GM23338 (cell line): ENCODE measurements around the gene LTBP4. TPM values are rescaled to one million over a fixed set of nuclear protein-coding genes. Genes with fewer than 3 reads are reported as not detected.

Experiments
- ATAC-seq: fragments of 200-7000 bp; cut with Tn5 transposase; 3 replicates; pipeline ENCODE4 v1.9.1; 2020
- DNase-seq: peaks from one replicate; pipeline ENCODE4 v3.0.0-alpha.2; 2015; ENCODE audit warnings: low spot score
- H2AFZ ChIP-seq: fragments of 200-600 bp; sonication (generic); 2 replicates; pipeline ENCODE4 v1.8.0; 2016; ENCODE audit warnings: antibody characterized with exemption, mild to moderate bottlenecking, moderate library complexity
- H3F3A ChIP-seq: fragments of 200-600 bp; sonication (generic); replicated peaks from 2 replicates; pipeline ENCODE4 v1.8.0; 2017; ENCODE audit warnings: antibody characterized with exemption, mixed run types, low read depth
- H3K27ac ChIP-seq: fragments of 200-600 bp; sonication (generic); 2 replicates; pipeline ENCODE4 v1.6.1; 2016; ENCODE audit warnings: low read depth
- H3K27me3 ChIP-seq: fragments of 200-600 bp; sonication (generic); 2 replicates; pipeline ENCODE4 v1.8.0; 2016; ENCODE audit warnings: mild to moderate bottlenecking, mixed run types, moderate library complexity; ENCODE audit not compliant: insufficient read depth
- H3K36me3 ChIP-seq: fragments of 200-600 bp; sonication (generic); 2 replicates; pipeline ENCODE4 v1.8.0; 2016; ENCODE audit warnings: mild to moderate bottlenecking; ENCODE audit not compliant: insufficient read depth
- H3K4me1 ChIP-seq: fragments of 200-600 bp; sonication (generic); 2 replicates; pipeline ENCODE4 v1.8.0; 2016; ENCODE audit warnings: mild to moderate bottlenecking, moderate library complexity; ENCODE audit not compliant: insufficient read depth
- H3K4me2 ChIP-seq: fragments of 200-600 bp; sonication (generic); 2 replicates; pipeline ENCODE4 v1.7.1; 2017; ENCODE audit warnings: mixed run types
- H3K4me3 ChIP-seq: fragments of 200-600 bp; sonication (generic); 2 replicates; pipeline ENCODE4 v1.6.1; 2016; ENCODE audit warnings: mixed run types
- H3K79me2 ChIP-seq: fragments of 200-600 bp; sonication (generic); replicated peaks from 2 replicates; pipeline ENCODE4 v1.8.0; 2017; ENCODE audit warnings: mild to moderate bottlenecking; ENCODE audit not compliant: insufficient read depth
- H3K9me2 ChIP-seq: fragments of 200-600 bp; sonication (generic); 2 replicates; pipeline ENCODE4 v1.8.0; 2017; ENCODE audit not compliant: insufficient read depth
- H4K20me1 ChIP-seq: fragments of 200-600 bp; sonication (generic); replicated peaks from 2 replicates; pipeline ENCODE4 v1.8.0; 2017; ENCODE audit warnings: mild to moderate bottlenecking; ENCODE audit not compliant: insufficient read depth
- H3K27ac Mint-ChIP-seq: 2 replicates; pipeline ENCODE4 v1.8.0; 2020; ENCODE audit warnings: inconsistent platforms, mild to moderate bottlenecking, moderate library complexity, mixed read lengths
- H3K27me3 Mint-ChIP-seq: 3 replicates; pipeline ENCODE4 v1.8.0; 2022; ENCODE audit warnings: low read depth, mild to moderate bottlenecking, moderate library complexity, mixed read lengths, inconsistent platforms; ENCODE audit not compliant: insufficient read depth, poor library complexity
- H3K36me3 Mint-ChIP-seq: 3 replicates; pipeline ENCODE4 v1.8.0; 2021; ENCODE audit warnings: low read depth, mild to moderate bottlenecking, inconsistent platforms, moderate library complexity, mixed read lengths
- H3K4me1 Mint-ChIP-seq: 3 replicates; pipeline ENCODE4 v1.8.0; 2020; ENCODE audit warnings: mild to moderate bottlenecking, inconsistent platforms, mixed read lengths
- H3K4me3 Mint-ChIP-seq: 3 replicates; pipeline ENCODE4 v1.8.0; 2021; ENCODE audit warnings: moderate library complexity, mild to moderate bottlenecking, inconsistent platforms, mixed read lengths
- H3K9me3 Mint-ChIP-seq: 3 replicates; pipeline ENCODE4 v1.8.0; 2020; ENCODE audit warnings: moderate library complexity, mild to moderate bottlenecking, inconsistent platforms, mixed read lengths
- CREB1 ChIP-seq: fragments of 250-450 bp; sonication (Bioruptor Pico); IDR thresholded peaks from 2 replicates; pipeline ENCODE4 v1.5.0; 2020; ENCODE audit warnings: low read depth, mild to moderate bottlenecking, moderate library complexity
- EZH2 ChIP-seq: fragments of 200-600 bp; sonication (generic); IDR thresholded peaks from one replicate; pipeline ENCODE4 v1.8.0; 2017; ENCODE audit warnings: antibody characterized with exemption, mild to moderate bottlenecking, low read depth; ENCODE audit not compliant: unreplicated experiment
- EZH2phosphoT487 ChIP-seq: fragments of 200-600 bp; sonication (generic); IDR thresholded peaks from one replicate; pipeline ENCODE4 v1.8.1; 2018; ENCODE audit warnings: antibody characterized with exemption; ENCODE audit not compliant: unreplicated experiment
- NANOG ChIP-seq: IDR thresholded peaks from 2 replicates; pipeline ENCODE4 v1.6.1; 2016; ENCODE audit warnings: antibody characterized with exemption, borderline replicate concordance
- POLR2AphosphoS5 ChIP-seq: IDR thresholded peaks from 2 replicates; pipeline ENCODE4 v1.6.1; 2016; ENCODE audit warnings: antibody characterized with exemption, low read depth
- STAT1 ChIP-seq: IDR thresholded peaks from one replicate; pipeline ENCODE4 v1.6.1; 2016; ENCODE audit warnings: antibody characterized with exemption; ENCODE audit not compliant: unreplicated experiment
- polyA plus RNA-seq: library from polyadenylated mRNA; unstranded; fragments of >200 nt; fragmentation: Nextera tagmentation; extraction: Ambion mirVana; gene quantifications from 2 replicates; pipeline ENCODE4 v1.2.1, GENCODE V29; 2016
- total RNA-seq: library from RNA; depleted of rRNA; stranded (reverse); fragments of >200 nt; shearing (Covaris generic); gene quantifications from 2 replicates; pipeline ENCODE4 v1.2.3, GENCODE V29; 2014
- TF ChIP-seq, protein P1 (sequence below): IDR thresholded peaks from 2 replicates; pipeline ENCODE4 v1.6.1; 2016; ENCODE audit warnings: antibody characterized with exemption
- TF ChIP-seq, protein P2 (sequence below): fragments of 250-450 bp; sonication (Bioruptor Pico); IDR thresholded peaks from 2 replicates; pipeline ENCODE4 v1.5.0; 2020; ENCODE audit warnings: mild to moderate bottlenecking, moderate library complexity
- TF ChIP-seq, protein P3 (sequence below), 2 experiments: fragments of 200-600 bp in 1 of 2; sonication (generic) in 1 of 2; conservative IDR thresholded peaks; 2 replicates each; pipeline versions ENCODE4 v1.5.1 to v1.6.1; 2016 to 2017; ENCODE audit warnings: antibody characterized with exemption in 2 of 2, low read depth in 2 of 2, mild to moderate bottlenecking in 2 of 2, moderate library complexity in 1 of 2
- TF ChIP-seq, protein P4 (sequence below): IDR thresholded peaks from one replicate; pipeline ENCODE4 v1.6.1; 2018; ENCODE audit warnings: antibody characterized with exemption; ENCODE audit not compliant: unreplicated experiment

The LTBP4 gene
- total and polyA plus RNA-seq, 2 experiments from 2014 or later = 50.3 to 65.0 TPM

DNA sequence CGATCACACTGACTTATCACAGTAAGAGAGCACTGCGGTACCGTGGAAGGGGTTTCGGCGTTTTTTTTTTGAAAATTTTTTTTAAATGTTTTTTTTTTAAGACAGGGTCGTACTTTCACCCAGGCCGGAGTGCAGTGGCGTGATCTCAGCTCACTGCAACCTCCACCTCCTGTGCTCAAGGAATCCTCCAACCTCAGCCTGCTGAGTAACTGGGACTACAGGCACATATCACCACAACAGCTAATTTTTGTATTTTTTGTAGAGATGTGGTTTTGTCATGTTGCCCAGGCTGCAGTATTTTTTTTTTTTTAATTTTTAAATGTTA lies 19.0 kb downstream of the LTBP4 start:
- DNase-seq (no peak), ATAC-seq (no peak)
- TF ChIP-seq, protein P1, sequence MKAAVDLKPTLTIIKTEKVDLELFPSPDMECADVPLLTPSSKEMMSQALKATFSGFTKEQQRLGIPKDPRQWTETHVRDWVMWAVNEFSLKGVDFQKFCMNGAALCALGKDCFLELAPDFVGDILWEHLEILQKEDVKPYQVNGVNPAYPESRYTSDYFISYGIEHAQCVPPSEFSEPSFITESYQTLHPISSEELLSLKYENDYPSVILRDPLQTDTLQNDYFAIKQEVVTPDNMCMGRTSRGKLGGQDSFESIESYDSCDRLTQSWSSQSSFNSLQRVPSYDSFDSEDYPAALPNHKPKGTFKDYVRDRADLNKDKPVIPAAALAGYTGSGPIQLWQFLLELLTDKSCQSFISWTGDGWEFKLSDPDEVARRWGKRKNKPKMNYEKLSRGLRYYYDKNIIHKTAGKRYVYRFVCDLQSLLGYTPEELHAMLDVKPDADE = no peak
- Mint-ChIP-seq H3K36me3 (peaks cover 35% of the 10 kb centered on the region), H3K9me3 (no peaks in the 10 kb centered on the region; the same call in 2 of the 3 replicates), H3K4me1 (peaks cover 17% of the 10 kb centered on the region), H3K4me3 (no peak overlapping the region), H3K27me3 (peaks cover 10% of the 10 kb centered on the region), H3K27ac (no peak overlapping the region)
- H3K27me3 ChIP-seq = no peaks in the 10 kb centered on the region
- H3F3A ChIP-seq = peaks cover 11% of the 10 kb centered on the region; the same call in 1 of the 2 replicates
- H3K4me2 ChIP-seq = no peak overlapping the region
- no peak overlapping the region for H2AFZ ChIP-seq
- no peaks in the 10 kb centered on the region for H3K79me2 ChIP-seq
- no peaks in the 10 kb centered on the region for H3K9me2 ChIP-seq
- H3K27ac ChIP-seq = no peak overlapping the region
- peaks cover 12% of the 10 kb centered on the region; the same call in 1 of the 2 replicates for H3K36me3 ChIP-seq
- H3K4me1 ChIP-seq = peaks cover 14% of the 10 kb centered on the region
- no peak overlapping the region for H3K4me3 ChIP-seq
- peaks cover 8% of the 10 kb centered on the region for H4K20me1 ChIP-seq

DNA sequence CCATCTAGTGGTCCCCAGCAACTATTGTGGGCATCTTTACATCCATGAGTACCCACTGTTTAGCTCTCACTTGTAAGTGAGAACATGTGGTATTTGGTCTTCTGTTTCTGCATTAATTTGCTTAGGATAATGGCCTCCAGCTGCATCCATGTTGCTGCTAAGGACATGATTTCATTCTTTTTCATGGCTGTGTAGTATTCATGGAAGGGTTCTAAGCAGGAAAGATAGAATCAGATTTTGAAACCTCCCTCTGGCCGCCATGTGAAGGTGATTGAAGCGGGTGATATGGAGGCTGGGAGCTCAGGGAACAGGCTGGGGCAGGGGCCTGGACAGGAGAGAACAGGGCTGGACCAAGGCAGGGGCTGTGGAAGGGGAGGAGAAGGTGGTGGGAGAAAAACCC lies 20.1 kb downstream of the LTBP4 start:
- Histone ChIP-seq H3K27ac (no peak overlapping the region), H2AFZ (no peak overlapping the region), H3K4me3 (no peak overlapping the region), H3K27me3 (no peaks in the 10 kb centered on the region), H3K79me2 (no peaks in the 10 kb centered on the region), H3K4me2 (no peak overlapping the region), H3K9me2 (no peaks in the 10 kb centered on the region), H4K20me1 (peaks cover 5% of the 10 kb centered on the region), H3K4me1 (peaks cover 11% of the 10 kb centered on the region), H3F3A (peaks cover 9% of the 10 kb centered on the region; the same call in 1 of the 2 replicates), H3K36me3 (peaks cover 12% of the 10 kb centered on the region; the same call in 1 of the 2 replicates)
- no peaks in the 10 kb centered on the region; the same call in 2 of the 3 replicates for H3K9me3 Mint-ChIP-seq
- no peak overlapping the region; the same call in 2 of the 3 replicates for H3K4me3 Mint-ChIP-seq
- H3K27me3 Mint-ChIP-seq = peaks cover 8% of the 10 kb centered on the region
- peaks cover 16% of the 10 kb centered on the region for H3K4me1 Mint-ChIP-seq
- no peak overlapping the region for H3K27ac Mint-ChIP-seq
- DNase-seq (no peak), ATAC-seq (no peak)
- H3K36me3 Mint-ChIP-seq = peaks cover 40% of the 10 kb centered on the region
- TF ChIP-seq CREB1 (no peak), NANOG (no peak), STAT1 (no peak), EZH2 (no peak), POLR2AphosphoS5 (no peak), EZH2phosphoT487 (no peak)
- TF ChIP-seq, protein P2, sequence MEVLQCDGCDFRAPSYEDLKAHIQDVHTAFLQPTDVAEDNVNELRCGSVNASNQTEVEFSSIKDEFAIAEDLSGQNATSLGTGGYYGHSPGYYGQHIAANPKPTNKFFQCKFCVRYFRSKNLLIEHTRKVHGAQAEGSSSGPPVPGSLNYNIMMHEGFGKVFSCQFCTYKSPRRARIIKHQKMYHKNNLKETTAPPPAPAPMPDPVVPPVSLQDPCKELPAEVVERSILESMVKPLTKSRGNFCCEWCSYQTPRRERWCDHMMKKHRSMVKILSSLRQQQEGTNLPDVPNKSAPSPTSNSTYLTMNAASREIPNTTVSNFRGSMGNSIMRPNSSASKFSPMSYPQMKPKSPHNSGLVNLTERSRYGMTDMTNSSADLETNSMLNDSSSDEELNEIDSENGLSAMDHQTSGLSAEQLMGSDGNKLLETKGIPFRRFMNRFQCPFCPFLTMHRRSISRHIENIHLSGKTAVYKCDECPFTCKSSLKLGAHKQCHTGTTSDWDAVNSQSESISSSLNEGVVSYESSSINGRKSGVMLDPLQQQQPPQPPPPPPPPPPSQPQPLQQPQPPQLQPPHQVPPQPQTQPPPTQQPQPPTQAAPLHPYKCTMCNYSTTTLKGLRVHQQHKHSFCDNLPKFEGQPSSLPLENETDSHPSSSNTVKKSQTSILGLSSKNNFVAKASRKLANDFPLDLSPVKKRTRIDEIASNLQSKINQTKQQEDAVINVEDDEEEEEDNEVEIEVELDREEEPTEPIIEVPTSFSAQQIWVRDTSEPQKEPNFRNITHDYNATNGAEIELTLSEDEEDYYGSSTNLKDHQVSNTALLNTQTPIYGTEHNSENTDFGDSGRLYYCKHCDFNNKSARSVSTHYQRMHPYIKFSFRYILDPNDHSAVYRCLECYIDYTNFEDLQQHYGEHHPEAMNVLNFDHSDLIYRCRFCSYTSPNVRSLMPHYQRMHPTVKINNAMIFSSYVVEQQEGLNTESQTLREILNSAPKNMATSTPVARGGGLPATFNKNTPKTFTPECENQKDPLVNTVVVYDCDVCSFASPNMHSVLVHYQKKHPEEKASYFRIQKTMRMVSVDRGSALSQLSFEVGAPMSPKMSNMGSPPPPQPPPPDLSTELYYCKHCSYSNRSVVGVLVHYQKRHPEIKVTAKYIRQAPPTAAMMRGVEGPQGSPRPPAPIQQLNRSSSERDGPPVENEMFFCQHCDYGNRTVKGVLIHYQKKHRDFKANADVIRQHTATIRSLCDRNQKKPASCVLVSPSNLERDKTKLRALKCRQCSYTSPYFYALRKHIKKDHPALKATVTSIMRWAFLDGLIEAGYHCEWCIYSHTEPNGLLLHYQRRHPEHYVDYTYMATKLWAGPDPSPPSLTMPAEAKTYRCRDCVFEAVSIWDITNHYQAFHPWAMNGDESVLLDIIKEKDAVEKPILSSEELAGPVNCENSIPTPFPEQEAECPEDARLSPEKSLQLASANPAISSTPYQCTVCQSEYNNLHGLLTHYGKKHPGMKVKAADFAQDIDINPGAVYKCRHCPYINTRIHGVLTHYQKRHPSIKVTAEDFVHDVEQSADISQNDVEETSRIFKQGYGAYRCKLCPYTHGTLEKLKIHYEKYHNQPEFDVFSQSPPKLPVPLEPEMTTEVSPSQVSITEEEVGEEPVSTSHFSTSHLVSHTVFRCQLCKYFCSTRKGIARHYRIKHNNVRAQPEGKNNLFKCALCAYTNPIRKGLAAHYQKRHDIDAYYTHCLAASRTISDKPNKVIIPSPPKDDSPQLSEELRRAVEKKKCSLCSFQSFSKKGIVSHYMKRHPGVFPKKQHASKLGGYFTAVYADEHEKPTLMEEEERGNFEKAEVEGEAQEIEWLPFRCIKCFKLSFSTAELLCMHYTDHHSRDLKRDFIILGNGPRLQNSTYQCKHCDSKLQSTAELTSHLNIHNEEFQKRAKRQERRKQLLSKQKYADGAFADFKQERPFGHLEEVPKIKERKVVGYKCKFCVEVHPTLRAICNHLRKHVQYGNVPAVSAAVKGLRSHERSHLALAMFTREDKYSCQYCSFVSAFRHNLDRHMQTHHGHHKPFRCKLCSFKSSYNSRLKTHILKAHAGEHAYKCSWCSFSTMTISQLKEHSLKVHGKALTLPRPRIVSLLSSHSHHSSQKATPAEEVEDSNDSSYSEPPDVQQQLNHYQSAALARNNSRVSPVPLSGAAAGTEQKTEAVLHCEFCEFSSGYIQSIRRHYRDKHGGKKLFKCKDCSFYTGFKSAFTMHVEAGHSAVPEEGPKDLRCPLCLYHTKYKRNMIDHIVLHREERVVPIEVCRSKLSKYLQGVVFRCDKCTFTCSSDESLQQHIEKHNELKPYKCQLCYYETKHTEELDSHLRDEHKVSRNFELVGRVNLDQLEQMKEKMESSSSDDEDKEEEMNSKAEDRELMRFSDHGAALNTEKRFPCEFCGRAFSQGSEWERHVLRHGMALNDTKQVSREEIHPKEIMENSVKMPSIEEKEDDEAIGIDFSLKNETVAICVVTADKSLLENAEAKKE (CRISPR knock-in tag) = no peak
- TF ChIP-seq, protein P3, sequence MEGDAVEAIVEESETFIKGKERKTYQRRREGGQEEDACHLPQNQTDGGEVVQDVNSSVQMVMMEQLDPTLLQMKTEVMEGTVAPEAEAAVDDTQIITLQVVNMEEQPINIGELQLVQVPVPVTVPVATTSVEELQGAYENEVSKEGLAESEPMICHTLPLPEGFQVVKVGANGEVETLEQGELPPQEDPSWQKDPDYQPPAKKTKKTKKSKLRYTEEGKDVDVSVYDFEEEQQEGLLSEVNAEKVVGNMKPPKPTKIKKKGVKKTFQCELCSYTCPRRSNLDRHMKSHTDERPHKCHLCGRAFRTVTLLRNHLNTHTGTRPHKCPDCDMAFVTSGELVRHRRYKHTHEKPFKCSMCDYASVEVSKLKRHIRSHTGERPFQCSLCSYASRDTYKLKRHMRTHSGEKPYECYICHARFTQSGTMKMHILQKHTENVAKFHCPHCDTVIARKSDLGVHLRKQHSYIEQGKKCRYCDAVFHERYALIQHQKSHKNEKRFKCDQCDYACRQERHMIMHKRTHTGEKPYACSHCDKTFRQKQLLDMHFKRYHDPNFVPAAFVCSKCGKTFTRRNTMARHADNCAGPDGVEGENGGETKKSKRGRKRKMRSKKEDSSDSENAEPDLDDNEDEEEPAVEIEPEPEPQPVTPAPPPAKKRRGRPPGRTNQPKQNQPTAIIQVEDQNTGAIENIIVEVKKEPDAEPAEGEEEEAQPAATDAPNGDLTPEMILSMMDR (conservative IDR thresholded peaks at IDR 0.05; ENCODE audit: low read depth in 2 of 2) = no peak
- TF ChIP-seq, protein P4, sequence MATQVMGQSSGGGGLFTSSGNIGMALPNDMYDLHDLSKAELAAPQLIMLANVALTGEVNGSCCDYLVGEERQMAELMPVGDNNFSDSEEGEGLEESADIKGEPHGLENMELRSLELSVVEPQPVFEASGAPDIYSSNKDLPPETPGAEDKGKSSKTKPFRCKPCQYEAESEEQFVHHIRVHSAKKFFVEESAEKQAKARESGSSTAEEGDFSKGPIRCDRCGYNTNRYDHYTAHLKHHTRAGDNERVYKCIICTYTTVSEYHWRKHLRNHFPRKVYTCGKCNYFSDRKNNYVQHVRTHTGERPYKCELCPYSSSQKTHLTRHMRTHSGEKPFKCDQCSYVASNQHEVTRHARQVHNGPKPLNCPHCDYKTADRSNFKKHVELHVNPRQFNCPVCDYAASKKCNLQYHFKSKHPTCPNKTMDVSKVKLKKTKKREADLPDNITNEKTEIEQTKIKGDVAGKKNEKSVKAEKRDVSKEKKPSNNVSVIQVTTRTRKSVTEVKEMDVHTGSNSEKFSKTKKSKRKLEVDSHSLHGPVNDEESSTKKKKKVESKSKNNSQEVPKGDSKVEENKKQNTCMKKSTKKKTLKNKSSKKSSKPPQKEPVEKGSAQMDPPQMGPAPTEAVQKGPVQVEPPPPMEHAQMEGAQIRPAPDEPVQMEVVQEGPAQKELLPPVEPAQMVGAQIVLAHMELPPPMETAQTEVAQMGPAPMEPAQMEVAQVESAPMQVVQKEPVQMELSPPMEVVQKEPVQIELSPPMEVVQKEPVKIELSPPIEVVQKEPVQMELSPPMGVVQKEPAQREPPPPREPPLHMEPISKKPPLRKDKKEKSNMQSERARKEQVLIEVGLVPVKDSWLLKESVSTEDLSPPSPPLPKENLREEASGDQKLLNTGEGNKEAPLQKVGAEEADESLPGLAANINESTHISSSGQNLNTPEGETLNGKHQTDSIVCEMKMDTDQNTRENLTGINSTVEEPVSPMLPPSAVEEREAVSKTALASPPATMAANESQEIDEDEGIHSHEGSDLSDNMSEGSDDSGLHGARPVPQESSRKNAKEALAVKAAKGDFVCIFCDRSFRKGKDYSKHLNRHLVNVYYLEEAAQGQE = no peak
